Measurements from ENCODE around the gene PCDHB5.
"Not testable (repeated sequence)": the region's sequence is repeated elsewhere in the genome, so short reads cannot be mapped to it uniquely, and the experiment has no call there.

Gene PCDHB5

DNA sequence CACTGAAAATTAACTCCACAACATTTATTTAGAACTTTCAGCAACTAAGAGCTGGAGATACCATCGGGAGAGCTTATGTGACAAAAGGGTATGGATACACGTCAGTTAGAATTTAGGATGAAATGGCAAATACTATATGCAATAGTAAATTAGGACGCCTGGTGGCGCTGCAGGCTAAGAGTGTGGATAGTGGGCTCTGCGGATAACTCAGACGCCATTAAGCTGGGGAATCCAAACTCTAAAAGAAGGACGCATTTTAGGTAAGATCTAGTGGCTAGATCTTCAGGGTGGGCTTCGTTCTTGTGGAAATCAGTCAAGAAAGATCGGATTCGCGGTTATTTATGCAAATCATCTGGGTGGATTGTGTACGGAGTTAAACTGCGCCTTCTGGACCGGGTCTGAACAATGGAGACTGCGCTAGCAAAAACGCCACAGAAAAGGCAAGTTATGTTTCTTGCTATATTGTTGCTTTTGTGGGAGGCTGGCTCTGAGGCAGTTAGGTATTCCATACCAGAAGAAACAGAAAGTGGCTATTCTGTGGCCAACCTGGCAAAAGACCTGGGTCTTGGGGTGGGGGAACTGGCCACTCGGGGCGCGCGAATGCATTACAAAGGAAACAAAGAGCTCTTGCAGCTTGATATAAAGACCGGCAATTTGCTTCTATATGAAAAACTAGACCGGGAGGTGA is at the start of gene PCDHB5:
Gene PCDHB5, plus strand, starts transcription at position 177 of the 688 bp plus-strand sequence. Its CDS starts 229 bp downstream, at position 406.
- H3K4me3 ChIP-seq (ENCODE audit: low read depth, low read length), result peak within 1 kb of the TSS; percentile 57

DNA sequence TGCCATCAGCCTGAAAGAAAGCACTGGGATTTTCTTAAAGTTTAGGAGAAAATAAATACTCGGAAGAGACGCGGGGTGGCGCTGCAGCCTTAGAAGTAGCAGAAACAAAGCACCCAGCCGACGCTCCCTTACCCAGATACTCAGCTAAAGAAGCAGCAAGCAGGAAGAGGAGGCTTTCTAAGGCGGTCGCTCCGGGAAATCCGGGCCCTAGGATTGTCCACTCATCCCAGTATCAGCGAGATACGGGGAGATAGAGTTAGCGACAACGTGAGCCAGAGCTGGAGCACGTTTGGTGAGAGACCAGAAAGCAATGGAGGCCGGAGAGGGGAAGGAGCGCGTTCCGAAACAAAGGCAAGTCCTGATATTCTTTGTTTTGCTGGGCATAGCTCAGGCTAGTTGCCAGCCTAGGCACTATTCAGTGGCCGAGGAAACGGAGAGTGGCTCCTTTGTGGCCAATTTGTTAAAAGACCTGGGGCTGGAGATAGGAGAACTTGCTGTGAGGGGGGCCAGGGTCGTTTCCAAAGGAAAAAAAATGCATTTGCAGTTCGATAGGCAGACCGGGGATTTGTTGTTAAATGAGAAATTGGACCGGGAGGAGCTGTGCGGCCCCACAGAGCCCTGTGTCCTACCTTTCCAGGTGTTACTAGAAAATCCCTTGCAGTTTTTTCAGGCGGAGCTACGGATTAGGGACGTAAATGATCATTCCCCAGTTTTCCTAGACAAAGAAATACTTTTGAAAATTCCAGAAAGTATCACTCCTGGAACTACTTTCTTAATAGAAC is 40.3 kb upstream of the PCDHB5 start, which contains the start of gene PCDHB2:
Gene PCDHB2, plus strand, starts transcription at position 135 of the 782 bp plus-strand sequence. Its CDS starts 176 bp downstream, at position 311.
- H3K4me3 ChIP-seq (ENCODE audit: low read depth, low read length), result peak within 1 kb of the TSS; percentile 91

DNA sequence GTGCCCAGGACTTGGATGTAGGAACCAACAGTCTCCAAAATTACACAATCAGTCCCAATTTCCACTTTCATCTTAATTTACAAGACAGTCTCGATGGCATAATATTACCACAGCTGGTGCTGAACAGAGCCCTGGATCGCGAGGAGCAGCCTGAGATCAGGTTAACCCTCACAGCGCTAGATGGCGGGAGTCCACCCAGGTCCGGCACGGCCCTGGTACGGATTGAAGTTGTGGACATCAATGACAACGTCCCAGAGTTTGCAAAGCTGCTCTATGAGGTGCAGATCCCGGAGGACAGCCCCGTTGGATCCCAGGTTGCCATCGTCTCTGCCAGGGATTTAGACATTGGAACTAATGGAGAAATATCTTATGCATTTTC is 39.8 kb upstream of the PCDHB5 start:
- peak overlapping the region; percentile 91 for H3K4me3 ChIP-seq (ENCODE audit: low read depth, low read length)

DNA sequence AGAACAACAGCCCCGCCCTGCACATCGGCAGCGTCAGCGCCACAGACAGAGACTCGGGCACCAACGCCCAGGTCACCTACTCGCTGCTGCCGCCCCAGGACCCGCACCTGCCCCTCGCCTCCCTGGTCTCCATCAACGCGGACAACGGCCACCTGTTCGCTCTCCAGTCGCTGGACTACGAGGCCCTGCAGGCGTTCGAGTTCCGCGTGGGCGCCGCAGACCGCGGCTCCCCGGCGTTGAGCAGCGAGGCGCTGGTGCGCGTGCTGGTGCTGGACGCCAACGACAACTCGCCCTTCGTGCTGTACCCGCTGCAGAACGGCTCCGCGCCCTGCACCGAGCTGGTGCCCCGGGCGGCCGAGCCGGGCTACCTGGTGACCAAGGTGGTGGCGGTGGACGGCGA is 38.8 kb upstream of the PCDHB5 start:
- not testable (repeated sequence) for H3K4me3 ChIP-seq (ENCODE audit: low read depth, low read length)

- not testable (repeated sequence) for H3K4me3 ChIP-seq (ENCODE audit: low read depth, low read length)
Observed at GRCh38 chr5:141096586-141096985, 38.4 kb upstream of the PCDHB5 start.

DNA sequence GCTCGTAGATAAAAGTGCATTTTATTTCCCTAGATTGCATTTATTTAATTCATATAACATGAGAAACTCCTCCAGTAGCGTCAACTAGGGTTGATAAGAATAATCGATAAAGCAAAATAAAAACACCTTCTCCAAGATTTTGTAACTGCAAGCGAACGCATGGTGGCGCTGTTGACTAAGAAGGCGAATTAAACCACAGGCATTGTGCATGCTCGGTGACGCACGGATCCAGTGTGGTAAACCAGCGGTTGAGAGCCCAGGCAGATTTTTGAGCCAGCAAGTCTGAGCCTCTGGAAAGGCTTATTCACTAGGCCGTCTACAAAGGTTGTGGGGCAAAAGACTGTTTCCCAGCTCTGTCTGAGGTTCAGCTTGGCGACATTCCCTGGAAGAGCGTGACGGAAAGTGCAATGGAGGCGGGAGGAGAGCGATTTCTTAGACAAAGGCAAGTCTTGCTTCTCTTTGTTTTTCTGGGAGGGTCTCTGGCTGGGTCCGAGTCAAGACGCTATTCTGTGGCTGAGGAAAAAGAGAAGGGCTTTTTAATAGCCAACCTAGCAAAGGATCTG is 34.7 kb upstream of the PCDHB5 start, which contains the start of gene PCDHB3:
Gene PCDHB3, plus strand, starts transcription at position 231 of the 563 bp plus-strand sequence. Its CDS starts 177 bp downstream, at position 408.
- peak within 1 kb of the TSS; percentile 50 for H3K4me3 ChIP-seq (ENCODE audit: low read depth, low read length)

GRCh38 chr5:141101059-141101458 is 33.9 kb upstream of the PCDHB5 start:
- peak overlapping the region; percentile 50 for H3K4me3 ChIP-seq (ENCODE audit: low read depth, low read length)

DNA sequence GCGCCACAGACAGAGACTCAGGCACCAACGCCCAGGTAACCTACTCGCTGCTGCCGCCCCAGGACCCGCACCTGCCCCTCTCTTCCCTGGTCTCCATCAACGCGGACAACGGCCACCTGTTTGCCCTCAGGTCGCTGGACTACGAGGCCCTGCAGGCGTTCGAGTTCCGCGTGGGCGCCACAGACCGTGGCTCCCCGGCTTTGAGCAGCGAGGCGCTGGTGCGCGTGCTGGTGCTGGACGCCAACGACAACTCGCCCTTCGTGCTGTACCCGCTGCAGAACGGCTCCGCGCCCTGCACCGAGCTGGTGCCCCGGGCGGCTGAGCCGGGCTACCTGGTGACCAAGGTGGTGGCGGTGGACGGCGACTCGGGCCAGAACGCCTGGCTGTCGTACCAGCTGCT is 32.9 kb upstream of the PCDHB5 start:
- not testable (repeated sequence) for H3K4me3 ChIP-seq (ENCODE audit: low read depth, low read length)

- H3K4me3 ChIP-seq (ENCODE audit: low read depth, low read length), result not testable (repeated sequence)
Observed at GRCh38 chr5:141102471-141102870, 32.5 kb upstream of the PCDHB5 start.

DNA sequence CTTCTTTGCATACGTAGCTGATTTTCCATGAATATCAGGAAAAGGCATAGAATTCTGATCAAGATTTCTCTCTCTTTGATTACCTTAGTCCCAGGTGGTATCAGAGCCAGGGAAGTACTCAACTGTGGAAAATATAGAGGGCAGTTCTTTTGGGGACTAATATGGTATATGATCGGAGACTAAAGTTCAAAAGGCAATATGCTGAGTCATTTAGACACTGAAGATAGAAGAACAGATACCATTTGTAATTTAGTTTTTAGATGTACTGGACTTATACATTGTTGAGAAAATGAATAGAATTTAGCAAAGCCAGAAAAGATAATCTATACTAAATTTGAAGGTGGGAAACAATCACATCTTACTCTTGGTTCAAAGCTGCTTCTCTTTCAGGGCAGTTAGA is 29.7 kb upstream of the PCDHB5 start:
- H3K4me3 ChIP-seq (ENCODE audit: low read depth, low read length), result no peak overlapping the region

- no peak overlapping the region for H3K4me3 ChIP-seq (ENCODE audit: low read depth, low read length)
Observed at GRCh38 chr5:141119250-141119649, 15.8 kb upstream of the PCDHB5 start.

- H3K4me3 ChIP-seq (ENCODE audit: low read depth, low read length), result no peak within 1 kb of the TSS
Observed at GRCh38 chr5:141121563-141121962, 13.4 kb upstream of the PCDHB5 start, which contains the start of gene PCDHB4. TSS of gene PCDHB4 (plus strand) at chr5:141121818. CDS start at chr5:141121999, 181 bp downstream.

DNA sequence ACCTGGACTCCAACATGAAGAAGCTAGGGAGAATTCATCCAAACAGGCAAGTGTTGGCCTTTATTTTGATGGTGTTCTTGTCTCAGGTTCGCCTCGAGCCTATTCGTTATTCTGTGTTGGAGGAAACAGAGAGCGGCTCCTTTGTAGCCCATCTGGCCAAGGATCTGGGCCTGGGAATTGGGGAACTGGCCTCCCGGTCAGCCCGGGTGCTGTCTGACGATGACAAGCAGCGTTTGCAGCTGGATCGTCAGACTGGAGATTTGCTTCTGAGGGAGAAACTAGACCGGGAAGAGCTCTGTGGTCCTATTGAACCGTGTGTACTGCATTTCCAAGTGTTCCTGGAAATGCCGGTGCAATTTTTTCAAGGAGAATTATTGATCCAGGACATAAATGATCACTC is 13.0 kb upstream of the PCDHB5 start:
- H3K4me3 ChIP-seq (ENCODE audit: low read depth, low read length), result no peak overlapping the region

DNA sequence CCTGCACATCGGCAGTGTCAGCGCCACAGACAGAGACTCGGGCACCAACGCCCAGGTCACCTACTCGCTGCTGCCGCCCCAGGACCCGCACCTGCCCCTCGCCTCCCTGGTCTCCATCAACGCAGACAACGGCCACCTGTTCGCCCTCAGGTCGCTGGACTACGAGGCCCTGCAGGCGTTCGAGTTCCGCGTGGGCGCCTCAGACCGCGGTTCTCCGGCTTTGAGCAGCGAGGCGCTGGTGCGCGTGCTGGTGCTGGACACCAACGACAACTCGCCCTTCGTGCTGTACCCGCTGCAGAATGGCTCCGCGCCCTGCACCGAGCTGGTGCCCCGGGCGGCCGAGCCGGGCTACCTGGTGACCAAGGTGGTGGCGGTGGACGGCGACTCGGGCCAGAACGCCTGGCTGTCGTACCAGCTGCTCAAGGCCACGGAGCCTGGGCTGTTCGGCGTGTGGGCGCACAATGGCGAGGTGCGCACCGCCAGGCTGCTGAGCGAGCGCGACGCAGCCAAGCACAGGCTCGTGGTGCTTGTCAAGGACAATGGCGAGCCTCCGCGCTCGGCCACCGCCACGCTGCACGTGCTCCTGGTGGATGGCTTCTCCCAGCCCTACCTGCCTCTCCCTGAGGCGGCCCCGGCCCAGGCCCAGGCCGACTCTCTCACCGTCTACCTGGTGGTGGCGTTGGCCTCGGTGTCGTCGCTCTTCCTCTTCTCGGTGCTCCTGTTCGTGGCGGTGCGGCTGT is 11.4 kb upstream of the PCDHB5 start:
- H3K4me3 ChIP-seq (ENCODE audit: low read depth, low read length), result not testable (repeated sequence)

- no peak overlapping the region for H3K4me3 ChIP-seq (ENCODE audit: low read depth, low read length)
Observed at GRCh38 chr5:141127305-141127704, 7.7 kb upstream of the PCDHB5 start.

DNA sequence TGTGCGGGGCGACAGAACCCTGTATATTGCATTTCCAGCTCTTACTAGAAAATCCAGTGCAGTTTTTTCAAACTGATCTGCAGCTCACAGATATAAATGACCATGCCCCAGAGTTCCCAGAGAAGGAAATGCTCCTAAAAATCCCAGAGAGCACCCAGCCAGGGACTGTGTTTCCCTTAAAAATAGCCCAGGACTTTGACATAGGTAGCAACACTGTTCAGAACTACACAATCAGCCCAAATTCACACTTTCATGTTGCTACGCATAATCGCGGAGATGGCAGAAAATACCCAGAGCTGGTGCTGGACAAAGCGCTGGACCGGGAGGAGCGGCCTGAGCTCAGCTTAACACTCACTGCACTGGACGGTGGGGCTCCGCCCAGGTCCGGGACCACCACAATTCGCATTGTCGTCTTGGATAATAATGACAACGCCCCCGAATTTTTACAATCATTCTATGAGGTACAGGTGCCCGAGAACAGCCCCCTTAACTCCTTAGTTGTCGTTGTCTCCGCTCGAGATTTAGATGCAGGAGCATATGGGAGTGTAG is 786 bp downstream of the PCDHB5 start:
- H3K4me3 ChIP-seq (ENCODE audit: low read depth, low read length), result peak overlapping the region; percentile 57

- H3K4me3 ChIP-seq (ENCODE audit: low read depth, low read length), result not testable (repeated sequence)
Observed at GRCh38 chr5:141137346-141137745, 2.3 kb downstream of the PCDHB5 start.

DNA sequence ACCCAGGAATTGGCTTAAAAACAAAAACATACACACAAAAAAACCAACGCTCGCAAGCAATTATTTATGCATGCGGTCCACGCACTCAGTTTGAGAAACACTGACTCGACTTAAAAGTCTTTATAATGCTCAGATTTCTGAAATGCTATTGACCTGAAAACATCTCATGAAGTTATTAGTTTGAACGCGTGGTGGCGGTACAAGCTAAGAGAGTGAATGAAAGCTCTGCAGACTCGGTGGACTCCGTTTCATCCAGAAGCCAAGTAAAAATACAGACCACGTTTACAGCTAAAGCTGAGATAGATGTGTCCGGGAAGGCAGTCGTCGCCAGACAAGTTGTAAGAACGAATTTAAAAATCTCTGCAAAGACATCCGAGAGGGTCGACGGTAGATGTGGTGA is 14.8 kb downstream of the PCDHB5 start, which contains the start of gene PCDHB6:
Gene PCDHB6, plus strand, starts transcription at position 246 of the 400 bp plus-strand sequence. CDS start 201 bp downstream, outside the sequence.
- H3K4me3 ChIP-seq (ENCODE audit: low read depth, low read length), result no peak within 1 kb of the TSS

- H3K4me3 ChIP-seq (ENCODE audit: low read depth, low read length), result no peak overlapping the region
Observed at GRCh38 chr5:141150224-141150992, 15.4 kb downstream of the PCDHB5 start.

DNA sequence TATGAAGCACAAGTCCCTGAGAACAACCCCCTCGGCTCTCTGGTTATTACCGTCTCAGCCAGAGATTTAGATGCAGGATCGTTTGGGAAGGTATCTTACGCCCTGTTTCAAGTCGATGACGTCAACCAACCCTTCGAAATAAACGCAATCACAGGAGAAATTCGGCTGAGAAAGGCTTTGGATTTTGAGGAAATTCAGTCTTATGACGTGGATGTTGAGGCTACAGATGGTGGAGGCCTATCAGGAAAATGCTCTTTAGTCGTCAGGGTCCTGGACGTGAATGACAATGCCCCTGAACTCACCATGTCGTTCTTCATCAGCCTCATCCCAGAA is 16.0 kb downstream of the PCDHB5 start:
- H3K4me3 ChIP-seq (ENCODE audit: low read depth, low read length), result no peak overlapping the region

All from iPS-11a (cell line).